ENCODE data around the gene EXOC2. TPM values are rescaled to one million over a fixed set of nuclear protein-coding genes. Genes with fewer than 3 reads are reported as not detected.

Gene EXOC2
- total and polyA plus RNA-seq, 2 of the 13 experiments (the other 11 are each of a cell fraction or from before 2014, with no cell fraction given): 12.6 to 22.9 TPM

- H3K36me3 ChIP-seq (replicated peaks in 1 of 2; ENCODE audit: control insufficient read depth in 1 of 2, insufficient read depth in 2 of 2, low read length in 2 of 2): peaks cover 13 to 34% of the 10 kb centered on the region in 2 experiments
- H3K4me3 ChIP-seq (replicated peaks in 1 of 3; ENCODE audit: insufficient read depth in 1 of 3, low read depth in 2 of 3, low read length in 3 of 3): no peak overlapping the region
- no peaks in the 10 kb centered on the region for H4K20me1 ChIP-seq (ENCODE audit: insufficient read depth, low read length)
- TF ChIP-seq TMF1 (CRISPR knock-in tag; IDR thresholded peaks at IDR 0.05; ENCODE audit: low read depth): no peak
- no peak for TF ChIP-seq ASH2L (IDR thresholded peaks at IDR 0.05; ENCODE audit: insufficient read length, low read depth, low read length)
- TF ChIP-seq IRF1 (CRISPR knock-in tag; IDR thresholded peaks at IDR 0.05; ENCODE audit: low read depth): no peak
- TF ChIP-seq ZGPAT (CRISPR knock-in tag; IDR thresholded peaks at IDR 0.05): no peak
- no peak for TF ChIP-seq PPARG (CRISPR knock-in tag; conservative IDR thresholded peaks at IDR 0.05)
- TF ChIP-seq ZNF430 (CRISPR knock-in tag; IDR thresholded peaks at IDR 0.05): no peak
- no peak for TF ChIP-seq ZNF512B (CRISPR knock-in tag; IDR thresholded peaks at IDR 0.05; ENCODE audit: borderline replicate concordance)
- no peak for TF ChIP-seq ZNF496 (CRISPR knock-in tag; IDR thresholded peaks at IDR 0.05; ENCODE audit: insufficient replicate concordance)
- TF ChIP-seq PRPF4 (IDR thresholded peaks at IDR 0.05; ENCODE audit: low read depth, low read length, poor library complexity, severe bottlenecking): no peak
- TF ChIP-seq CCDC6 (CRISPR knock-in tag; IDR thresholded peaks at IDR 0.05): no peak
- no peak for TF ChIP-seq FIP1L1 (IDR thresholded peaks at IDR 0.05; ENCODE audit: borderline replicate concordance, insufficient read depth, low read depth, low read length)
- TF ChIP-seq PBX3 (CRISPR knock-in tag; IDR thresholded peaks at IDR 0.05; ENCODE audit: borderline replicate concordance): no peak
- TF ChIP-seq E2F2 (CRISPR knock-in tag; IDR thresholded peaks at IDR 0.05; ENCODE audit: borderline replicate concordance): no peak
- no peak for TF ChIP-seq ZNF770 (CRISPR knock-in tag; IDR thresholded peaks at IDR 0.05)
- no peak overlapping the region for H3K4me2 ChIP-seq (ENCODE audit: low read depth, low read length)
- H3K79me2 ChIP-seq (ENCODE audit: insufficient read depth, low read length): no peaks in the 10 kb centered on the region
- CTCF ChIA-PET (ENCODE audit: low intra/inter-chr PET ratio, low total read pairs): no interaction called here
- no peak overlapping the region for H3K9ac ChIP-seq (ENCODE audit: insufficient read depth, low read depth, low read length)
- ATAC-seq (no peak), FAIRE-seq (no peak), DNase-seq (ENCODE audit: low spot score) (no peak)
- H3K27me3 ChIP-seq (ENCODE audit: control insufficient read depth in 1 of 2, insufficient read depth in 2 of 2, low read length in 2 of 2): no peaks in the 10 kb centered on the region
- intact Hi-C loops (cut with micrococcal nuclease; ENCODE audit: unreplicated experiment): no loop called here
- no peaks in the 10 kb centered on the region for H3K4me1 ChIP-seq (ENCODE audit: insufficient read depth, low read length)
- no peaks in the 10 kb centered on the region for H3K9me3 ChIP-seq (ENCODE audit: low read length)
- POLR2A ChIA-PET: no interaction called here
- in situ Hi-C loops (cut with HindIII; ENCODE audit: extremely low pct_ligation_motif_present, low pct_unique_long_range_greater_than_20kb): no loop called here
- WGBS (ENCODE audit: low lambda C conversion rate): 97% methylated on average over 3 of the region's 3 CpGs
- no peak overlapping the region for H2AFZ ChIP-seq (ENCODE audit: low read length)
- H3K27ac ChIP-seq (ENCODE audit: extremely low read length, insufficient read depth, low read length): no peak overlapping the region
- BruUV-seq (replicated peaks): no TSS peak
Observed at GRCh38 chr6:558959-559358, 134.0 kb downstream of the EXOC2 start.

Data from HepG2 (cell line).